GM19043 (cell line): ENCODE results near the gene GSG1L.

Experiments used
- ATAC-seq: cut with Tn5 transposase; IDR thresholded peaks from one replicate; pipeline ENCODE4 v1.9.1; 2021; ENCODE audit warnings: low read depth; ENCODE audit not compliant: unreplicated experiment

The GSG1L gene

GRCh38 chr16:28067604-28068379 lies 4.3 kb upstream of the GSG1L start:
- ATAC-seq, result no peak

DNA sequence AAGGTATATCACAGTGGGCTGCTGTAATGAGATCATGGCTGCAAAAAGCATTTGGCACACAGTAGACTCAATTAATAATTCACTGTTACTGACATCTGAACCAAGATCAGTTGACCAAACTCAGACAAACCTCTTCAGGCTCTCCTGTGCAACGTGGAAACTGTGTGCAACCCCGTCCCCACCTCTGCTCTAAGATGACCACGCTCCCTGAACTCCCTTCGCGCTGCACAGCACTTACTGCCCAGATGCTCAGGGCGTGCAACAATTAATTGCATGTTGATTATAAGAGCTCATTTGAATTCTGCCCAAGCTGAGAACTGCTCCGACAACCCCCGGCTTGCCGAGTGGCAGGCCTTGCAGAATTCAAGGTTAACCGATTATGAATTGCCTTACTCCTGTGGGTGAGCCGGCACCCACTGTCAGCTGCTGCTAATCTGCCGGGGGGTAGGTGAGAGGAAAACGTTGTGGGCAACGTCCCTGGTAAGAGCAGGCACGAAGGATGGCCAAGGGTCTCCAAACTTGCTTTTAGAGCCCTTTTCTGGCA lies 1.3 kb upstream of the GSG1L start:
- ATAC-seq, result no peak

- no peak for ATAC-seq
Measured at GRCh38 chr16:28064150-28064549, 636 bp upstream of the GSG1L start.

- ATAC-seq, result no peak
Measured at GRCh38 chr16:28062847-28063521, 530 bp downstream of the GSG1L start.

DNA sequence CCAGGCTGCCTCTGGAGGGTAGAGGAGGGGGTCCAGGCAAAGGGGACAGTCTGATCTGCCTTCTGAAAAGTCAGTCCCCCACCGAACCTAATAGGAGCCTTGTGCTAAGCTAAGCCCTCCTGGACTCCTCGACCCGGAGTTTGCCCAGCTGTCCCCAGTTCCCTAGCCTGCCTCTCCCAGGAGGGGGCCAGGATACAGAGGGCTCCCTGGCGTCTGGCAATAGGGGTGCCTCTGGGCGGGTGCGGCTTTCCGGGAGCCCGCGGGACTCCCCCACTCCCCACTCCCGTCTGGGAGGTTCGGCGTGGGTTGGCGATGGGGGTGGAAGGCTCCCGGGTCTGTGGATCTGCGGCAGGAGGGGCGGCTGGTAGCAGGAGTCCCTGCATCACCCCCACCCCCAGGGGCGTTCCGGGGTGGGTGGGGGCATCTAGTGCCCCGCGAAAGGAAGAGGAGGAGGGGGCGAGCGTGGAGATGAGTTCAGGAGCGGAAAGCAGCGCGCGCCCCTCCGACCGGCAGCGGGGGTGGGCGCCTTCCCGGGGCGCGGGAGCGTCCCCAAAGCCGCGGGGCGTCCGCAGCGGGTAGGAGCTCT lies 1.2 kb downstream of the GSG1L start:
- ATAC-seq, result no peak

DNA sequence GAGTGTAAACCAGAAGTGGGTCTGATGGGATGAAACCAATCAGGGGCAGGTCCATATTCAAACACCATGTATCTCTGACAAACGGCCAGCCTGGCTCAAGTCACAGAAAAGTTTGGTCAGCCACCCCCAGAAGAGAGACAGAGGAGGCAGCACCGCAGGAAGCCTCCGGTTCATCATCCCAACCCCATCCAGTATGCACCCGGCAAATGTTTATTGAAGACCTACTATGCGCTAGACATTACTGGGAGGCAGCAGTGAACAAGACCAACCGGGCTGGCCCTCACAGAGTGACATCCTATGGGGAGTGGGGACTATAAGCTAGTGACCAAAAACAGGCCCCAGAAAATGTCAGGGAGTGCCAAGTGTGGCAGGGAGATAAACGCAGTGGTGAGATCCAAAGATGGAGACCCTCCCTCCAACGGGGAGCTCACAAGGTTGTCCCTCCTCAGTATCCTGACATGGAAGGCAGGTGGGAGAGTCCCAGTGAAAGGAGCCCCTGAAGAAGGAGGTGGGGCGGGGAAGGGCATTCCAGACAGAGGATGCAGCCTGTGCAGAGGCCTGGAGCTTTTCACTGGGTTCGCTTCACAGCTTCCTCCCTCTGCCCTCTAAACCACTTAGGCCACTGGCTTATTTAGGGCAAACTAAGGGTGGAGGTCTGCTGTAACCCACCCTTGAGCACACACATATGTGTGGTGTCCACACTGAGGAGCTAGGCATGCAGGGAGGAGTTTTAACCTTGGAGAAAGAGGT lies 2.0 kb downstream of the GSG1L start:
- no peak for ATAC-seq

DNA sequence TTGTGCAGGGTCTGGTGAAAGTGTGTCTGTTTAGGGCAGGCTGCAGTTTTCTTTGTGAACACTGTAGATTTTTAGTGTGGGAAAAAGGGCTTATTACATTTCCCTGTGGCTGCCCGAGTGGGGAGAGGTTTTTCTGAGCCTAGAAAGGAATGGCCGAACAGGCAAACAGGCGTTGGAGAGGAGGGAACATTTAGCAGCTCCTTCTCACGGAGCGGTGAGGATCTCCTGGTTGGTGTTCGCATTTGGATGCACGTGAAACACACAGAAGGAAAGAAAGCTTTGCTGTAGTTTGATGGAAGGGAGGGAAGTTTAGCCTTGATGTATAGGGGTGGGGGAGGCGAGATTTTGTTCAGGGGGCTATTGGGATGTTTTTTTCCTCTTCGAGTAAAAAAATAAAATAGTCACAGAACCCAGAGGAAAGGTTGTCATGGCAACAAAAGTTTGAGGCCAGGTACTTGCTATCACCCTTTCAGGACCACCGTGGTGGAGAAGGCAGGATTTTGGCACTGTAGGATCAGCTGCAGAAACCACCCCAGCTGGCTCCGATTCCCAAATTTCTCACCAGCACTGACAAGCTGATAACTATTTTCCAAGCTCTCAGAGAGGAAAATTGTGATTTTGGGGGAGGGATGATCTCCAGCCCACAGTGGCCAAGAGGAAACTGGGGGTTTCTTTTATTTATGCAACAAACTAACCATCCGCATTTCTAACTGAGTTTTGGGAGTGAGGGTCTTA lies 3.5 kb downstream of the GSG1L start:
- no peak for ATAC-seq

- ATAC-seq, result no peak
Measured at GRCh38 chr16:28058839-28059589, 4.5 kb downstream of the GSG1L start.

DNA sequence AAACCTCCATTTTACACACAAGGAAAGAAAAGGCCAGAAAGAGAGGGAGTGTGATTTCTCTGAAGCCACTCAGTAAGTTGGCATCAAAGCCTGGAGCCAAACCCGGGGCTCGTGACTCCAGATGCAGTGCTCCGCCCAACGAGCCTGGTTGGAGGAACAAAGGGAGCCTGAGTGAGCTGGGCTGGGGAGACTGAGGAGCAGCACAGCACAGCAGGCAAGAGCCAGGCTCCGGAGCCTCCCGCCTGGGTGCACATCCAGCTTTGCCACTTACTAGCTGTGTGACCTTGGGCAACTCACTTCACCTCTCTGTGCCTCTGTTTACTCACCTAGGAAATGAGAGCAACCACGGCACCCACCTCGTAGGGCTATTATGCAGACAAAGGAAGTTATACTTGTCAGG lies 5.6 kb downstream of the GSG1L start:
- no peak for ATAC-seq

DNA sequence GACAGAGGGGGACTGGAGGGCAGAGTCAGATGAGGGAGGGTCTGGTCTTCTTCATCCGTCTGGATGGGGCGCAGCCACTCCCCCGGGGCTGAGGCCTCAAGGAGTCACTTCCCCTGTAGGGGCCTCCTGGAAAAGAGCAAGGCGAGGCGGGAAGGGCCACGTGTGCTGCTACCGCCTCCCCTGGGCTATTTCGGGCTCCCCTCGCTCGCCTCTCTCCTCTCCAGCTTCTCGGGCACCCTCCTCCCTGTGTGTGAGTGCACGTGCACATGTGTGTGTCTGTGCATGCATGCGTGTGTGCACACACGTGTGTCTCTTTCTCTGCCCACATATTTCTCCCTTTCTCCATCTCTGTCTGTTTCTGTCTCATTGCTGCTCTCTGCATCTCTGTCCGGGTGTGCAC lies 10.1 kb downstream of the GSG1L start:
- ATAC-seq, result no peak

DNA sequence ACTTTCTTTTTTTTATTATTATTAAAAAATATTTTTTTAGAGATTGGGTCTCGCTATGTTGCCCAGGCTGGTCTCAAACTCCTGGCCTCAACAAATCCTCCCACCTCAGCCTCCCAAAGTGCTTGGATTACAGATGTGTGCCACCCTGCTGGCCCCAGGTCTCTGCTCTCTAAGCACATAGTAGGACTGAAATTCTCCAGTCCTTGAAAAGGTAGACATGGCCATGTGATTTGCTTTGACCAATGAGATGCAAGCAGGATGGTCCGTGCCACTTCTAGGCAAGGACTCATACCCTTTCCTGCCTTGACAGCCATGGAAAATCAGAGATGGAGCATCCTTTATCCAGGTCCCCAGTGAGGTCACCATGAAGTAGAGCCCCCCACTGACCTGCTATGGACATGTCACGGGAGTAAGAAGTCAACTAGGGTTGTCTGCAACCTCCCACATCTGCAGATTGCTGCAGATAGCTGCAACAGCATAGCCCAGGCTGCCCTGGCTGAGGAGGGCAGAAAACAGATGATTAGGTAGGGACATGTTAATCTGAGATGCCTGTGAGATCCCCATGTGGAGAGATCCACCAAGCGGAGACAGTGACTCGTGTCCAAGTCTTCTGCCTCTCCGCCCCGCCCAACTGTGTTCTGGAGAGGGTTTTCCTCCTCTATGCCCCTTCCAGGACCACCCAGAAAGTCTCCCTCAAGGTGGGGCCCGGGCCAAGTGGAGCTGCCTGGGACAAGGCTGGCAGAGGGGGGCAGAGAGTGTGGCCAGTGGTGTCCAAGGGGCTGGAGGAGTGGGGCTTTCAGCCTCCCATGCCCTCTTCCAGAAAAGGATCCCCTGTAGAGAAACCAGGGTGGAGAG lies 11.0 kb downstream of the GSG1L start:
- no peak for ATAC-seq

DNA sequence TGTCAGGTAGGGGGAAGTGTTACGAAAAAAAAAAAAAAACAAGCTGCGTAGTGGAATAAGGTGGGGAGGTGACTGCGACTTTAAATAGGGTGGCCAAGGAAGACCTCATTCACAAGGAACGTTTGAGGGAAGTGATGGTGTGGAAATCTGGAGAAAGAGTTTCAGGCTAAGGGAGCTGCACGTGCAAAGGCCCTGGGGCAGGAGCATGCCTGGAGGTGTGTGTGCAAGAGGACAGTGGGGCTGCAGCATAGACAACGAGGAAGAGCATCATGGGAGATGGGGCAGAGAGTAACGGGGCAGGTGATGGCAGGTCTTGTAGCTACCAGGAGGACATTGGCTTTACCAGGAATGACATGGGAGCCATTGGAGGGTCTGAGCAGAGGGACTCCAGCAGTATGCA lies 12.0 kb downstream of the GSG1L start:
- no peak for ATAC-seq

DNA sequence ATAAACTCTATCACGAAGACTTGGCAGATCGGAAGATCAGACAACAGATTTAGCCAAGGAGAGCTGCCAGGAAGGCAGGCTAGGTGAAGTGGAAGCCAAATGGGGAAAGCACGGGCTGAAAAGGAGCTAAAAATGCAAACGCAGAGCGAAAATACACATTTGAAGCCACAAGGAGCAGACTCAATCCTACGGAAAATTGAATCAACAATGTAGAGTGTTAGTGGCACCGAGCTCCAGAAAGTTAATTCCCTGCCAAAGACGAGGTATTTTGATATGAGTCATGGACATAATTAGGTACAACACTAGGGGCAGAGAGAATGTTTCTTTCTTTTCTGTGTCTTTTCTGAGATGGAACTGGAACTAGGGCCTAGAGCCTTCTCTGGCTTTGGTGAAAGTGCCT lies 20.7 kb downstream of the GSG1L start:
- ATAC-seq, result no peak

DNA sequence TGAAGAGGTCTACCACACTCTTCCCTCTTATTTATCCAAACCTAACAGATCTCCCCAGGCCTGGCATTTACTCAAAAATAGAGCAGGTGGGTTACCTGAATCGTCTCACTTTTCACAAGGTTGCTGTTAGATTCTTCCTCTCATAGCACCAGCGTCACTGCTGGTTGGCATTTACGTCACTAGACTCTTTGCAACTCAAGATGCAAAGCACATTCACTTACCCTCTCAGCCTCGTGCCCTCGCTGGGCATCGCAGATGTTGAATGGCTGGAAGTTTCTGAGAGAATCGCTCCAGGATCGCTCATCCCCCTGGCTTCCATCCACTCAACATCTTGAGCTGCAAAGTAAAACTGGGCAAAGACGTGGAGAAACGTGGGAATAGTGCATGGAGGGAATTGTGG lies 21.9 kb downstream of the GSG1L start:
- no peak for ATAC-seq

- no peak for ATAC-seq
Measured at GRCh38 chr16:28040039-28040438, 23.5 kb downstream of the GSG1L start.

DNA sequence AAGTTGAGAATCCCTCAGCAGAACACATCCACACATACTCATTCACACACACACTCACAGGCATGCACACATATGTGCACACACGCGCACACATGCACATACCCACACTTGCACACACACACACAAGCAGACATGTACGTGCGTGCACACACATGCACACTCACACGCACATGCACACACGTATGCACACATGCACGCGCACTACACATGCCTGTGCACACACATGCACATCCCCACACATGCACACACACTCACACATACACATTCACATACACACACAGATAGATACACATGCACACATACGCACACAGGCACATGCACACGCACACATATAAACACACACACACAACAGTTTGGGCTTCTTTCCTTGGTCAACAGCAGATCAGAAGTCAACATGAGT lies 24.0 kb downstream of the GSG1L start:
- ATAC-seq, result no peak

- no peak for ATAC-seq
Measured at GRCh38 chr16:28038409-28038808, 25.1 kb downstream of the GSG1L start.

DNA sequence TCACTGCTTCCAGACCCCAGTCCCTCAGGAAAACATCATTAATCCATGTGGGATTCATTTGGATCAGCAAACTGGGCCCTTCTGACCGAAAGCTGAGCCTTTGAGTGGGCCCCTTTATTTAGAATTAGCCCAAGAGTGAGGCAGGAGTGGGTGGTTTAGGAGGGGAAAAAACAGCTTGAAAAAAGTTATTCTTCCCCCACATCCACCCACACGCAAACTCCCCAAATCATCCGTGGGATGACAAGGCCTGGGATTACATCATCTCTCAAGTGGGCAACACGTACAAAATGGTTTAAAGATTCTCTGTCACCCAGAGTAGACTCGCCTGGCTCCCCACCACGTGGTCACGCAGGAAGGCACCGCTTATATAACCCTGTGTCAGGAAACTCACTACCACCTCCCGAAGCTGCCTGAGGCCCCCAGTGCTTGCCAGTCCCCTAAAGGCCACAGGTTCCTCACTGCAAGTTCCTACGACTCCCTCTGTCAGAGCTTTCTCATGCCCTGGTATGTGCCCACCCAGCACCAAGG lies 27.6 kb downstream of the GSG1L start:
- no peak for ATAC-seq
